Eye (tissue), 1 donor: Measurements from ENCODE around the gene CCL1.
A peak's percentile ranks its signal among the peaks of the same experiment; 100 is the strongest.

Source experiments
- DNase-seq: peaks from one replicate; pipeline ENCODE4 v3.0.0-alpha.2; 2015

The CCL1 gene

GRCh38 chr17:34363183-34363661 is at the start of gene CCL1:
CCL1 (minus strand) TSS chr17:34363233; CDS start chr17:34363161, 72 bp downstream.
- no peak for DNase-seq

- DNase-seq = no peak
Observed at GRCh38 chr17:34412534-34412933, 49.5 kb upstream of the CCL1 start.

- no peak for DNase-seq
Observed at GRCh38 chr17:34411646-34412421, 48.8 kb upstream of the CCL1 start.

GRCh38 chr17:34409352-34409751 is 46.3 kb upstream of the CCL1 start:
- no peak for DNase-seq

- no peak for DNase-seq
Observed at GRCh38 chr17:34408439-34408838, 45.4 kb upstream of the CCL1 start.

- DNase-seq = no peak
Observed at GRCh38 chr17:34406226-34406625, 43.2 kb upstream of the CCL1 start.

GRCh38 chr17:34403006-34403405 is 40.0 kb upstream of the CCL1 start:
- no peak for DNase-seq

GRCh38 chr17:34401165-34401564 is 38.1 kb upstream of the CCL1 start:
- peak; percentile 15 for DNase-seq

- no peak for DNase-seq
Observed at GRCh38 chr17:34400301-34400931, 37.4 kb upstream of the CCL1 start.

GRCh38 chr17:34399725-34400124 is 36.7 kb upstream of the CCL1 start:
- no peak for DNase-seq

- DNase-seq = no peak
Observed at GRCh38 chr17:34398990-34399389, 36.0 kb upstream of the CCL1 start.

- no peak for DNase-seq
Observed at GRCh38 chr17:34397265-34397664, 34.2 kb upstream of the CCL1 start.

- DNase-seq = no peak
Observed at GRCh38 chr17:34393401-34393800, 30.4 kb upstream of the CCL1 start.

GRCh38 chr17:34391241-34391640 is 28.2 kb upstream of the CCL1 start:
- no peak for DNase-seq

GRCh38 chr17:34390649-34391048 is 27.6 kb upstream of the CCL1 start:
- DNase-seq = no peak

GRCh38 chr17:34389126-34389750 is 26.2 kb upstream of the CCL1 start:
- no peak for DNase-seq

GRCh38 chr17:34387566-34387965 is 24.5 kb upstream of the CCL1 start:
- no peak for DNase-seq

GRCh38 chr17:34386697-34387550 is 23.9 kb upstream of the CCL1 start:
- no peak for DNase-seq

GRCh38 chr17:34386343-34386696 is 23.3 kb upstream of the CCL1 start:
- DNase-seq = no peak

- DNase-seq = no peak
Observed at GRCh38 chr17:34384822-34385605, 22.0 kb upstream of the CCL1 start.

GRCh38 chr17:34384271-34384670 is 21.2 kb upstream of the CCL1 start:
- DNase-seq = no peak

GRCh38 chr17:34383216-34383615 is 20.2 kb upstream of the CCL1 start:
- no peak for DNase-seq
